ENCODE results near the gene ARL3.

Gene ARL3

GRCh38 chr10:102715880-102716279 is 1.7 kb upstream of the ARL3 start:
- in situ Hi-C loops (cut with MboI; ENCODE audit: low sequenced_read_pairs, unreplicated experiment) = no loop called here
- TF ChIP-seq CTCF (IDR thresholded peaks at IDR 0.05; ENCODE audit: borderline replicate concordance, control extremely low read depth, extremely low read depth, insufficient read depth, missing control alignments) = no peak
- no peak for DNase-seq (ENCODE audit: low spot score)

GRCh38 chr10:102714621-102715455 is 641 bp upstream of the ARL3 start, which contains the start of gene SFXN2:
SFXN2 (plus strand) TSS chr10:102714636; CDS start chr10:102726637, 12,001 bp downstream.
- in situ Hi-C loops (cut with MboI; ENCODE audit: low sequenced_read_pairs, unreplicated experiment) = no loop called here
- no peak for DNase-seq (ENCODE audit: low spot score)
- no peak for TF ChIP-seq CTCF (IDR thresholded peaks at IDR 0.05; ENCODE audit: borderline replicate concordance, control extremely low read depth, extremely low read depth, insufficient read depth, missing control alignments)

- in situ Hi-C loops (cut with MboI; ENCODE audit: low sequenced_read_pairs, unreplicated experiment) = no loop called here
- DNase-seq (ENCODE audit: low spot score) = no peak
- TF ChIP-seq CTCF (IDR thresholded peaks at IDR 0.05; ENCODE audit: borderline replicate concordance, control extremely low read depth, extremely low read depth, insufficient read depth, missing control alignments) = no peak
Observed at GRCh38 chr10:102713539-102713813, 721 bp downstream of the ARL3 start.

- no peak for TF ChIP-seq CTCF (IDR thresholded peaks at IDR 0.05; ENCODE audit: borderline replicate concordance, control extremely low read depth, extremely low read depth, insufficient read depth, missing control alignments)
- in situ Hi-C loops (cut with MboI; ENCODE audit: low sequenced_read_pairs, unreplicated experiment) = no loop called here
- peak; percentile 6 for DNase-seq (ENCODE audit: low spot score)
Observed at GRCh38 chr10:102712843-102713538, 1.2 kb downstream of the ARL3 start.

GRCh38 chr10:102712089-102712488 is 2.1 kb downstream of the ARL3 start:
- peak; percentile 57 for DNase-seq (ENCODE audit: low spot score)
- no peak for TF ChIP-seq CTCF (IDR thresholded peaks at IDR 0.05; ENCODE audit: borderline replicate concordance, control extremely low read depth, extremely low read depth, insufficient read depth, missing control alignments)
- in situ Hi-C loops (cut with MboI; ENCODE audit: low sequenced_read_pairs, unreplicated experiment) = no loop called here

GRCh38 chr10:102710609-102711008 is 3.6 kb downstream of the ARL3 start:
- DNase-seq (ENCODE audit: low spot score) = no peak
- in situ Hi-C loops (cut with MboI; ENCODE audit: low sequenced_read_pairs, unreplicated experiment) = no loop called here
- TF ChIP-seq CTCF (IDR thresholded peaks at IDR 0.05; ENCODE audit: borderline replicate concordance, control extremely low read depth, extremely low read depth, insufficient read depth, missing control alignments) = no peak

All from GM13976 (cell line).